GM04504 (cell line): ENCODE measurements around the gene FIGN.

Experiments
- DNase-seq: peaks from one replicate; pipeline ENCODE4 v3.0.0-alpha.2; 2012; ENCODE audit warnings: low read depth

FIGN gene

DNA sequence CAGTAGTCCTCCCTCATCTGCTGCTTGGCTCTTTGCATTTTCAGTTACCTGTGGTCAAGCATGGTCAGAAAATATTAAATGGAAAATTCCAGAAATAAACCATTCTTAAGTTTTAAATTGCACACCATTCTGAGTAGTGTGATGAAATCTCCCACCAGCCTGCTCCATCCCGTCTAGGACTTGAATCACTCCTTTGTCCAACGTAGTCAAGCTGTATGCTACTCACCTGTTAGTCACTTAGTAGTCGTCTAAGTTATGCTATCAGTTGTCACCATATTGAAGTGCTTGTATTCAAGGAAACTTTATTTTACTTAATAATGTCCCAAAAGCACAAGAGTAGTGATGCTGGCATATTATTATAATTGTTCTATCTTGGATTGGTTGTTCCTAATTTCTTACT is 172.5 kb downstream of the FIGN start:
- no peak for DNase-seq

- no peak for DNase-seq
Measured at GRCh38 chr2:163558251-163559021, 177.4 kb downstream of the FIGN start.

DNA sequence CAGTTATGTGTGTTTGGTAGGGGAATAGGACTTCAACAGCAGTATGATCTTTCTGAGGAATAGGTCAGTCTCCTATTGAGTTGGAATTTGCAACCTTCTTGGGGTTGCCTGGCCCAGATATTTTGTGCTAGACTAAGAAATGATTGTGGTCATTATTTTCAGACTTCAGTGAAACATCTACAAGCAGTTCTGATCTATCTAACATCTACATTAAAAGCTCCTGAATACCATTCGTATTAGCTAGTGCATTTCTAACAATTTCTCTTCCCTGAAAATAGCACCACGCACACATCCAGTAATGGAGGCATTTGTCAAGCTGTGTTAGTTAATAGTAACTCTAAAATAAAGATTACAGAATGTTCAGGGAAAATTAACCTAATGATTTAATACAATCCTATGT is 179.3 kb downstream of the FIGN start:
- no peak for DNase-seq

- DNase-seq = no peak
Measured at GRCh38 chr2:163554864-163555263, 180.9 kb downstream of the FIGN start.

- DNase-seq = no peak
Measured at GRCh38 chr2:163553601-163554000, 182.2 kb downstream of the FIGN start.

- no peak for DNase-seq
Measured at GRCh38 chr2:163552758-163553157, 183.1 kb downstream of the FIGN start.

- DNase-seq = peak; percentile 8
Measured at GRCh38 chr2:163551616-163552373, 184.0 kb downstream of the FIGN start.

DNA sequence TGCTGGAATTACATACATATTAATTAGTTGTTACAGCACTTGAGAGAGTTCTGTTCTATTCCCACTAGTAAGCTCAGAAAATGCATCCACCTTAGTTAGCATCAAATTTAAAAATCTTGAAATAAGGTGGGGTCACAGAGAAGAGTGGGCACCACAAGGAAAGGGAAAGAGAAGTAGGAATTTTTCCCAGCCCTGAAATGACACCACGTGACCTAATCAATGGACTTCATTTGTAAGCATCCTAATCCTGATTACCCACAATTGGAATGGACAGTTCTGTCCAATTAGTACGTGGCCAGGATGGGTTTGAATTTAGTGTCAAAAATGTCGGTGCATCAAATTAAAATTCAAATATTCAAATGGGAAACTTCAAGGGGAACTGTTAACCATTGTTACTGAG is 186.8 kb downstream of the FIGN start:
- no peak for DNase-seq
